ENCODE measurements around the gene CLIP2.
A peak's percentile ranks its signal among the peaks of the same experiment; 100 is the strongest.

Gene CLIP2

DNA sequence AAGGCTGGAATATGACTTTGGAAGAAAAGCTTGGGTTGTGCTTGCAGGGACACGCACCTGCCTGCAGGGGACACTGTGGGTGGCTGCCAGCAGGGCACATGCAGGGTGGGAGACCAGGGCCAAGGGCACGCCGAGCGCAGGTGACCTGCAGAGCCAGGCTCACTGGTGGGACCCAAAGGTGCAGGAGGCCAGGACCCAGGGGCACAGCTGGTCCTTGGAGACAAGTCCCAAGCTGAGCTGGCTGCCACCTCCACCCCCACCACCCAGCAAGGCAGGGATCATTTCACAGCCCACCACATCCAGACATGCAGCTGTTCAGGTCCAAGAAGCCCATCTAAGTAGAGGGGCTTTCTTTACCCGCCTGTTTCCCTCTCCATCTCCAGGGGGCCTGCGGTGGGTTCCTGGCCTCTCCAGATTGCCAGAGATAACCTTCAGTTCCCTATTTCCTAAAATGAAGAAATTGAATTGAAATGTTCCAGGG lies 13.8 kb upstream of the CLIP2 start:
- DNase-seq (ENCODE audit: insufficient read length, low spot score) (peak; percentile 63), FAIRE-seq (no peak)
- peak; percentile 38 for TF ChIP-seq CTCF (IDR thresholded peaks at IDR 0.05; ENCODE audit: insufficient read depth, missing control alignments)

DNA sequence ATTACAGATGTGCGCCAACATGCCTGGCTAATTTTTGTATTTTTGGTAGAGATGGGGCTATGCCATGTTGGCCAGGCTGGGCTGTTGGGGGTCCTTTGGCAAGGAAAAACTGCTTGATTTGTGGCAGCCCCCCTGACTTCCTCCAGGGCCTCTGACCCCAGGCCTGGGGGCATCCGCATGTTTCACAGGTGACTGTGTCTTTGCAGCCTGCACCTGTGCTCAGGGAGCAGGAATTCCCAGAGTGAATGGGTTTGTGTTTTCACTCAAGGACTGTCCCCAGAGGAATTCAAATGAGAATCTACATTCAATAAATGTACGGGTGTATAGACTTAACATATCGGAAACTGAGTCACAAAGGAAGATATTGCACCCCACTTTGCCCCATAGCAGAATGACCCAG lies 11.6 kb upstream of the CLIP2 start:
- FAIRE-seq (no peak), DNase-seq (ENCODE audit: insufficient read length, low spot score) (no peak)
- no peak for TF ChIP-seq CTCF (IDR thresholded peaks at IDR 0.05; ENCODE audit: insufficient read depth, missing control alignments)

DNA sequence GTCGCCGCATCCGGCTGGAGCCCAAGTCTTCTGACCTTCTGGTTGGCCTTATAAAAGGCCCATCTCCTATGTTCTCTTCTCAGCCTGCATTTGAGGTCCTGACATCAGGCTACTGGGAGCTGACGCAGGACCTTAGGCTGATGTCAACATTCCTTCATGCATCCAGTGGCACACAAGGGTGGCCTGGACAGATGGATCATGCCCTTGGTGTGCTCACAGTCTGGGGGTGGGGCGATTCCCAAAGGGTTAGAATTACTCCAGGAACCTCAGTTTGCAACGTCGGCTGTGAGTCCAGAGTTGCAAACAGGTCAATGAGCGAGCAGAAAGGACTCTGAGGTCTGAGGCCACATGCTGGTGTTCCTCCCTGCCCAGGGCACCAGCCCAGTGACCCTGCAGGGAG lies 8.2 kb upstream of the CLIP2 start:
- DNase-seq (ENCODE audit: insufficient read length, low spot score) (no peak), FAIRE-seq (no peak)
- no peak for TF ChIP-seq CTCF (IDR thresholded peaks at IDR 0.05; ENCODE audit: insufficient read depth, missing control alignments)

DNA sequence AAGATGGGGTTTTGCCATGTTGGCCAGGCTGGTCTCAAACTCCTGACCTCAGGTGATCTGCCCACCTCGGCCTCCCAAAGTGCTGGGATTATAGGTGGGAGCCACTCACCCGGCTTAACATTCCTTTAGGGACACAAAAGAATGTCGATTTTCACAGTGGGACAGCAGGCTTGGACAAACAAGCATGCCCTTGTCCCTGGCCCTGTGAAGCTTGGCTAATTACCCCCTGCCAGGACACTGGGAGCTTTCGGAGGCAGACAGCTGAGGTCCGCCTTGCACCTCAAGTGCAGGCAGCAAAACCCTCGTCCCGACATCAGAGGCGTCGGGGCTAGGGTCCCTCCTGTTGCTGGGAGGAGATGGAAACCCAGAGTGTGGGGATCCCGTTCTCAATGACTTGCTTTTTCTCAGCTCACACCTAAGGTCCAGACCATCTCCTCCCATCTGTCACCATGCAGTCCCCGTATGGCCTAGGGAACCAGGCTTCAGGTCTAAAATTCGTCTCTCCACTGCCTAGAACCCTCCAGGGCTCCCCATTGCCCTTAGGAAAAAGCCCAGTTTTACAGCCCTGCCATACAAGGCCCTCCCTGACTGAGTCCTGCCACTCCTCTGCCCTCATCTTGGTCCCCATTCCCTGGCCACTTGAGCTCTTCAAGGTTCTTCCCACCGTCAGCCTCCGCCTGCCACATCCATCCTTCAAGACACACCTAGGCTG lies 6.3 kb upstream of the CLIP2 start:
- FAIRE-seq (no peak), DNase-seq (ENCODE audit: insufficient read length, low spot score) (no peak)
- no peak for TF ChIP-seq CTCF (IDR thresholded peaks at IDR 0.05; ENCODE audit: insufficient read depth, missing control alignments)

GRCh38 chr7:74283858-74284447 lies 5.3 kb upstream of the CLIP2 start:
- no peak for DNase-seq (ENCODE audit: insufficient read length, low spot score)
- TF ChIP-seq CTCF (IDR thresholded peaks at IDR 0.05; ENCODE audit: insufficient read depth, missing control alignments) = no peak
- no peak for FAIRE-seq

- no peak for TF ChIP-seq CTCF (IDR thresholded peaks at IDR 0.05; ENCODE audit: insufficient read depth, missing control alignments)
- FAIRE-seq (no peak), DNase-seq (ENCODE audit: insufficient read length, low spot score) (no peak)
These were observed 4.4 kb upstream of the CLIP2 start for GRCh38 chr7:74284781-74285259.

DNA sequence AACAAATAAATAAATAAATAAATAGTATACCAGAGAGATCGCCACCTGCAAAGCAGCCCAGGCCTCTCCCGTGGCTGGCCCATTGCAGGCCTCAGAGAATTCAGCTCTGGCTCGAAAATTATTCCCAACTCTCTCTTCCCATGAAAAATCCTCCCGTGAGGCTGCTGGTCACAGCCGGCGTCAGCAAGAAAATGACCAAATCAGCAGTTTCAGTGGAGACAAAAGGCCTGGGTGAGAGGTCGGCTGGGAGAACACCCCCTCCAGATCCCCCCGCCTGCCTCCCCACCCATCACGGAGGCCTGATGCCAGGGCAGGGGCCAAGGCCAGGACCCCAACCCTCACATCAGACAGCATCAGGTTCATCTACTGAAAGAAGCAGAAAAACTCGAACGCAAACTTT lies 3.1 kb upstream of the CLIP2 start:
- FAIRE-seq (no peak), DNase-seq (ENCODE audit: insufficient read length, low spot score) (no peak)
- TF ChIP-seq CTCF (IDR thresholded peaks at IDR 0.05; ENCODE audit: insufficient read depth, missing control alignments) = no peak

Measured in D721Med (cell line).